ENCODE data around the gene ZIC4.

DNA sequence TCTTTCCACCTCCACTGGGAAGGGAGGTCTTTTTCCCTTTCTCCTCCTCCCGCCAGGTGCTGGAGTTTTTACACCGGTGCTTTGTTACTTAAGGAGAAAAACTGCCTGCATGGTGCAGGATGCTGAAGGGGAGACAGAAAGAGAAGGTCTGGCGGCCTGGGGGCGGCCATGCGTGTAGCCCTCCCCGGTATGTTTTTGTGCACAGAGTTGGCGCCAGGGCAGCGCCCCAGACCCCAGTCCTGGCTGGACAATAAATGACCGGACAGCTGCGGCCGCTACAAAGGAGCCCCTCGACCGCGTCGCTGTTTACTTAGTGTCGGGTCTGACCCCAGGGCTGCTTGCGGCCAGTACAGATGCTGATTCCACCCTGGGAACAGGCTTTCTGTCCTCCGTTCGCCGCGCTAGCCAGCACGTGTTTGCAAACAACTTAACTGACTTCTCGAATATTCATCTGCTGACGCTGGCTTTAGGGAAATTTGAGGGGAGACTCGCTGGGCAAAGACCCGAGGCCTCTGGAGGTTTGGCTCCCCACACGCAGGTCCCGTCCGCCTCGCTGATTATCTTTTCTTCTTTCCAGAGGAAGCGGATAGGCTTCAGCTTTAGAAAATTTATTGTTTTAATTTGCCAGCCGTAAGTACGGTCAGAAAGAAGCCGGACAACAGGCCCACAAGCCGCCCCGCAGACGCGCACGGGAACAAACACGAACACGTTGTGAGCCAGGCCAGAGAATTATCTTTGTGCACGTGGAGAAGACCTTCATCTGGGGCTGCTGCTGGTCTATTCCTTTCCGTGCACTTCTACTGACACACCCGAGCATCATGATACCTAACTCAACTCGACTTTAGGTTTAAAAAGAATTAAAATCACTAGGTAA lies 46.9 kb downstream of the ZIC4 start:
- TF ChIP-seq, protein P1, sequence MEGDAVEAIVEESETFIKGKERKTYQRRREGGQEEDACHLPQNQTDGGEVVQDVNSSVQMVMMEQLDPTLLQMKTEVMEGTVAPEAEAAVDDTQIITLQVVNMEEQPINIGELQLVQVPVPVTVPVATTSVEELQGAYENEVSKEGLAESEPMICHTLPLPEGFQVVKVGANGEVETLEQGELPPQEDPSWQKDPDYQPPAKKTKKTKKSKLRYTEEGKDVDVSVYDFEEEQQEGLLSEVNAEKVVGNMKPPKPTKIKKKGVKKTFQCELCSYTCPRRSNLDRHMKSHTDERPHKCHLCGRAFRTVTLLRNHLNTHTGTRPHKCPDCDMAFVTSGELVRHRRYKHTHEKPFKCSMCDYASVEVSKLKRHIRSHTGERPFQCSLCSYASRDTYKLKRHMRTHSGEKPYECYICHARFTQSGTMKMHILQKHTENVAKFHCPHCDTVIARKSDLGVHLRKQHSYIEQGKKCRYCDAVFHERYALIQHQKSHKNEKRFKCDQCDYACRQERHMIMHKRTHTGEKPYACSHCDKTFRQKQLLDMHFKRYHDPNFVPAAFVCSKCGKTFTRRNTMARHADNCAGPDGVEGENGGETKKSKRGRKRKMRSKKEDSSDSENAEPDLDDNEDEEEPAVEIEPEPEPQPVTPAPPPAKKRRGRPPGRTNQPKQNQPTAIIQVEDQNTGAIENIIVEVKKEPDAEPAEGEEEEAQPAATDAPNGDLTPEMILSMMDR (IDR thresholded peaks at IDR 0.05; ENCODE audit: low read depth, low read length) = no peak
- TF ChIP-seq EZH2phosphoT487 (IDR thresholded peaks at IDR 0.05; ENCODE audit: low read depth) = no peak

All from OCI-LY3 (cell line).